GM18502 (cell line): ENCODE results near the gene EIF1.

Experiments
- ATAC-seq: cut with Tn5 transposase; IDR thresholded peaks from one replicate; pipeline ENCODE4 v1.9.1; 2021; ENCODE audit warnings: mild to moderate bottlenecking; ENCODE audit not compliant: unreplicated experiment, poor library complexity

The EIF1 gene

DNA sequence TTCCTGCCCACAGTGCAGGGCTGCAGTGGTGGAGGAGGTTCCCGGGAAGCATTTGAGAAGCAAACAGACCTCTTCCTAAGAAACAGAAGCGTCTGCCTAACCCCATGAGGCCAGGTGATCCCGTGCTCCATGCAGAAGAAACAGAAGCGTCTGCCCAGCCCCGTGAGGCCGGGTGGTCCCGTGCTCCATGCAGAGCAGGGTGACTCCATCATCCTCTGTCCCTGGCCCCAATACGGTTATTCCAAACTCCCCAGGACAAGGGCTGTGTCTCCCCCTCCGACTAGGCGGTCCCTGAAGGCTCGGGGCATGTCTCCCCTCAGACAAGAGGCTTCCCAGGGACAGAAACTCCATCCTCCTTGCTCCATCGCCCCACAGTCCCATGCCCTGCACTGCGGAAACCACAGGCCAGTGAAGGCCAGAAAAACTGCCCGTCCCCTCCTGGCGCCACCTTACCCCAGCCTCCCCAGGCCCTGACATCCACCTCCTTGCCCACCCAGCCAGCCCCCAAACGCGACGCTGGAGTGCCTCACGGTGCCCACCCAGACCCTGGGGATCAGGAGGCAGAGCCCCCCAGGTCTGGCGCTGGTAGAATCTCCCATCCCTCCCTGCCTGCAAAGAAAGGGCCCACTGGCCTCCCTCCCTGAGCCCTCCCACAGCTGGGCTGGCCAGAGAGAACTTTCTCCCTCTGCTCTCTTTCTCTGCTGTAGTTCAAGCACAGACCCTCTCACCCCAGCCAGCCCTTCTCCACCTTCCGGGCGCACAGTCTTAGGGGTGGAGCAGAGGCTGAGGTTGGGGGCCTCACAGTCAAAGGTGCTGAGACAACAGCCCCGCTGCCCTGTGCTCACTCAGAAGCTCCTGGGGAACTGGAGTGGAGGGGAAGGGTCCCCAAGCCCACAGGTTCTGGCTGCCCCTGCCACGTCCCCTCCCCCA, 33.7 kb upstream of the EIF1 start:
- ATAC-seq: no peak

DNA sequence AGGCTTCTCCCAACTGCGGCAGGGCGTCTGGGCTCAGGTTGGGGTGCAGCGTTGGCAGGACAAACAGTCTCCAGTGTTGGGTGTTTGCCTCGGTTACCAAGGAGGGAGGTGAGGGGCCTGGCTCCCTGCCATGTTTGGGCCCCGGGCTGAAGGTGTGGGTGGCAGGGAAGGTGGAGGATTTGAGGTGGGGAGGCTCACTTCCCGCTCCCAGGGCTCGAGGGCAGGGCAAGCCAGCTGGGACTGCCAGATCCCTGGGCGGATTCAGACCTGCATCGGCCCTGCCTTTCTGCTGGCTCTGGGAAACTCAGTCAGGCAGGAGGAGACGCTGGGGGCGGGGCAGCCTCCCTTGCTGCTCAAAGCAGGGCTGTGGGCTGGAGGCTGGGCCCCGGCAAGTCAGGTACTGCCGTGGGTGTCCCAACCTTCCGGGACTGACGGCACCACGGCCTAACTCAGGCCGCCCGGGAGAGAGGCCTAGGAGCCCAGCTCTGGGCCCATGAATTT, 33.0 kb upstream of the EIF1 start:
- ATAC-seq: no peak

DNA sequence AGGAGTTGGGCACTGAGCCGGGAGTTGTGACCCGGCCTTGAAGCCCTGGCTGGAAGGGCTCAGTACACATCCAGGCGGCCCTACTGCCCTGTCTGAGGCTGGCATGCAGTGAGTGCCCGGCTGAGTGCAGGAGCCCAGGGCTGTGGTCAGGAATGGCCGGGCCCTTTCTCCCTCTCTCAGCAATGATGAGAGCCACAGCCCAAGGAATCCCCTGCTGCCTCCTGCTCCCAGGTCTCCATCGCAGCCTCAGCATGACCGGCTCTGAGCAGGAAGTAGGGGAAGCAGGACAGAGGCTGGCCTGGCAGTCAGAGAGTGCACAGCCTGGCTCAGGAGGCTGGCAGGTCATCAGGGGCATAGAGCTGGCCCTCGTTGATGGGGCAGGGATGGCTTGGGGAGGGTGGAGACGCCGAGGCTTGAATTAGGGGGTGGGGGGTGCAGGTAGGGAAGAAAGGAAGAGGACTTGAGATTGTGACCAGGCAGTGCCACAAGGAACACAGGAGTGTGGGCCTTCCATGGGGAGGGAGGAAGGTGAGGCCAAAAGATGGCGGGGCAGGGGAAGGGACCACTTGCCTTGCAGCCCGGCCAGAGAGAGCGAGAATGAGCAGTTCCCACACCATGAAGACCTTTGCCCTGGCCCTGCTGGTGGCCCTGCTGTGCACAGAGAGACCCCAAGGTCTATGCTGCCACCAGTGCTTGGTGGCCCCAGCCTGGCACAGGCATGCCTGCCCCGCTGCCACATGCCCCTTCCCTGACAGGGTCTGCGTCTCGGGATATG, 32.2 kb upstream of the EIF1 start:
- no peak for ATAC-seq

DNA sequence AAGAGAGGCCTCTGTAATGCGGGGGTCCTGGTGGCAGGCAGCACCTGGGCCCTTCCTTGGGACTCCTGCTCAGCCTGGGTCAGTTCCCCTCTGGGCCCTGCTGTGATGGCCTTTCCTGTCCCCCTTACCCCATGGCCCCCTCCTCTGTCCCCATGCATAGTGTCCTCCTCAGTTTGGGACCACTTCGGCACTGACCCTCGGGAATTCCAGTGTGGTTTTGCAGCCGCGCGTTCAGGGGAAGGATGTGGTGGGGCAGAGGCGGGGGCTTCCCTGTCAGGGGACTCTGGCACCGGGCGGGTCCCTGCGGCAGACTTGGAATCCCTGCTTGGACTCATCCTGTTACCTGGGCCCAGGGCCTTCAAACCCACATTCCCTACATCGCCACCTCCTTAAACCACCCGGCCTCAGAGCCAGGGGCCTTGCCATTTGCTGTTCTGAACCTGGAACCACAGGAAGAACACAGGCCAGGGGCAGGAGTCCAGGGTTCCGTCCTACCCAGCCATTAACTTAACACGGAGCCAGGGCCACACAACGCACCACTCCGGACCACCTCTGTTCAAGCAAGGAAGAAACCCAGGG, 31.4 kb upstream of the EIF1 start:
- ATAC-seq: no peak

DNA sequence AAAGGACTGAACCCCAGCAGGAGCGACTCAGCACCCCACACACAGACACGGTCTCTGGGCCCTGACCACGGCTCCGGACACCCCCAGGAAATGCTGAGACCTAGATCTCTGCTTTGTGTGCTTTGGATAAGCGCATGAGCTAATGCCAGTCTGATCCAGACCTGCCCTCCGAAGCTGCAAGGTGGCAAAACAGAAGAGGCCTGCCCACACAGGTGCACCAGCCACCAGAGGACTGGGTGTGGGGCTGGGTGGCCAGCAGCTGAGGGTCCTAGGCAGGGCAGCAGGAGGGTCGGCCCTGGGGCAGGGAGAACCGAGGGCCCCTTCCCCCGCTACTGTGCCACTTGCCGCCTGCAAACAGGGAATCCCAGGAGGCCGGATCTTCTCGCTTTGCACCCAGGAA, 30.7 kb upstream of the EIF1 start:
- no peak for ATAC-seq

DNA sequence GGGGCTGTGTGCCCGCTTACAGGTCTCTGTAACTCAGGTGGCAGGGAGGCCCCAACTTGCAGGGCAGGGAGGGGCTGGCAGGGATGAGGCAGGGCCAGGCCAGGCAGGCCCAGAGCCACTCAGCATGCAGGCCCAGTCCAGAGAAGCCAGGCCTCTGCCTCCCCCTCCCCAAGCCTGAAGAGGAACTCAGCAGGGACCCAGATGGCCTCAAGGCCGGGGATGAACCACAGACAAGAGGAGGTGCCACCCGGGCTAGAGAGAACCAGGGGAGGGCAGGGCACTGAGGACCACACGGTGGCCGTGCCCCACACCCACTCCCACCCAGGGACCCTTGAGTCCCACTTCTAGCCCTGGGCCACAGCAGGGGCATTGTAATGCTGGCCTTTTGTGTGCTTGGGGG, 29.8 kb upstream of the EIF1 start:
- no peak for ATAC-seq

DNA sequence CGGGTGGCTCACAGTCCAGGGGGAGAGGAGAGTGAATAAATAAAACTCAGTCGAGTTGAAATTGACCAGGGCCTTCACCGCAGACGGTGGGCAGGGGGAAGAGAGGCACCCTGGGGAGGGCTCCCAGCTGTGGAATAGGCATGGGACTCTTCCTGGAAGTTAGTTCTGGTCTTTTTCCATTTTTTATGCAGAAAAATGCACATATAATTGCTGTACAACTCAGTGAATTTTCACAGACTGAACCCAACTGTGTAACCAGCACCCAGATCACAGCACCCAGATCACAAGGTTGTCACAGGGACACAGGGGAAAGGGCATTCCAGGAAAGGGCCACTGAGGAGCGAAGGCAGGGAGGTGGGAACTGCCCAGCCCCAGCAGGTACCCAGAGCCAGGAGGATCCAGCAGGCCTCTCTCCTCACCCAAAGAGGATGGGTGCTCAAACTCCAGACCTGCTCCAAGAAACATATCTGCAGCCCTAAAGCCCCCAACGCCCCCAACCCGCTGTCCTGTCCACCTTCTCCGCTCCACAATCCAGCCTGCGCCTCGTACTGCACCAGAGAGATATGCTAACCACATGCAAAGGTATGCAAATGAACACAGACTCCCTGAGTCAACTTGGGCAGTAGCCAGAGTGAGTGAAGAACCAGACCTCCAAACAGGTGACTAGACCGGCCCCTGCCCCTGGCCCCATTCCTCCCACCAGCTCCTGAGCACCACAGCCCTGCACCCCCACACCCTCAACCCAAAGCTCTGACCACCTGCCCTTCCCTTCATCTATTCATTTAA, 29.1 kb upstream of the EIF1 start:
- ATAC-seq: no peak

DNA sequence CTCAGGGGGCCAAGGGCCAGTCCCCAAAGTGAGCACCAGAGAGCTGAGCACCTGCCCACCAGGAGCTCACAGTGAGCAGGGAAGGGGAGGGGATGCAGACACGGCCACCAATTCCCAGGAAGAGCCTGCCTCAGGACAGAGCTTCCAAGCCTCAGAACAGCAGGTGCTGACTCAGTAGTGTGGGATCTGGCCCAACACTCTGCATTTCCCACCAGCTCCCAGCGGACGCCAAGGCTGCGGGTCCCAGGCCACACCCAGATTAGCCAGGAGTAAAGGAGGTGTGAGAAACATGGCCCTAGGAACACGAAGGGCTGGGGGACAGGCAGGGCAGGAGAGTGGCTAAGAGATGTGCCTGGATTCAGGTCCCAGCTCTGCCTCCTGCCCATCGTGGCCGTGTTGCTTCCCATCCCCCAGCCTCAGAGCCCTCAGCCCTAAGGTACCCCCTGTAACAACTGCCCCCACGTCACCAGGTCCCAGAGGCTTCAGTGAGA, 28.4 kb upstream of the EIF1 start:
- no peak for ATAC-seq

DNA sequence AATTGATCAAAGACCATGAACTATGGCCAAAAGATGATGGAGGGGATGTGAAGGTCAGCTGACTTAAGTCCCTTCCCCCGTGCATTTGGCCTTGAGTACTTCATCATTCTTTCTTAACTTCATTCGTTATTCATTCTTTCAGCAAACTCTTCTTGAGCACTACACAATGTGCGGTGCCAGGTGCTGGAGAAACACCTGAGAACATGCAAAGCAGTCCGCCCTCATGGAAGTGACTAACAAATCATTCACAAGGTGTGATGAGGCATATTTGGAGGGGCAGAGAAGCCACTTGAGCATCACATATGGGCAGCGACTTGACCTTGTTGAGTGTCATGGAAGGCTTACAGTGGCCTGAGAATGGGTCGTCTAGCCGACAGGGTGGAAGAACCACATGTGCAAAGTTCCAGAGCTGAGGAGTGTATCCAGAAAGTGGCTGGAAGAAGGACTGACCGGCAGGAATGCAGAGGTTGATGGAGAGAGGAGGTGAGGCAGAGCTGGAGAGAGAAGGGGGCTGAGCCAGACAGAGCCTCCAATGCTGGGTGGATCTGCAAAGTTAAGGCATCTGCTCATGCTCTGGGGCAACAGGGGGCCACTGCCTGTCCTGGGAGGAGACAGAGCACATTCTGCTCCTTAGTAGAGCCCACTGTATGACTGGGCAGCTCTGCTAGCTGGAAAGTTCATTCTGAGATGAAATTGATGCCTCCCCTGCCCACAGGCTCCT, 25.1 kb upstream of the EIF1 start:
- no peak for ATAC-seq

DNA sequence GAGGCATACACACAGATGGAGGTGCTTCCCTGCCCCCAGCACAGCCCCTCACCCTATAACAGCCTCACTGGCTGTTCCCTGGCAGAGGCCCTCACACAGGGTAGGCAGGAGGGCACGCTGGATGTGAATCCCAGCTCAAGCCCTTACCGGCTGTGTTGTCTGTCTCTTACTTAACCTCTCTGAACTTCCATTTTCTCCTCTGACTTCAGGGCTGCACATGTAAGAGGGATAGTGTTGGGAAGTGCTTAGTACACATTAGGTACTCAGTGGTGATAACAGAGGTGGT, 24.6 kb upstream of the EIF1 start:
- ATAC-seq: no peak

DNA sequence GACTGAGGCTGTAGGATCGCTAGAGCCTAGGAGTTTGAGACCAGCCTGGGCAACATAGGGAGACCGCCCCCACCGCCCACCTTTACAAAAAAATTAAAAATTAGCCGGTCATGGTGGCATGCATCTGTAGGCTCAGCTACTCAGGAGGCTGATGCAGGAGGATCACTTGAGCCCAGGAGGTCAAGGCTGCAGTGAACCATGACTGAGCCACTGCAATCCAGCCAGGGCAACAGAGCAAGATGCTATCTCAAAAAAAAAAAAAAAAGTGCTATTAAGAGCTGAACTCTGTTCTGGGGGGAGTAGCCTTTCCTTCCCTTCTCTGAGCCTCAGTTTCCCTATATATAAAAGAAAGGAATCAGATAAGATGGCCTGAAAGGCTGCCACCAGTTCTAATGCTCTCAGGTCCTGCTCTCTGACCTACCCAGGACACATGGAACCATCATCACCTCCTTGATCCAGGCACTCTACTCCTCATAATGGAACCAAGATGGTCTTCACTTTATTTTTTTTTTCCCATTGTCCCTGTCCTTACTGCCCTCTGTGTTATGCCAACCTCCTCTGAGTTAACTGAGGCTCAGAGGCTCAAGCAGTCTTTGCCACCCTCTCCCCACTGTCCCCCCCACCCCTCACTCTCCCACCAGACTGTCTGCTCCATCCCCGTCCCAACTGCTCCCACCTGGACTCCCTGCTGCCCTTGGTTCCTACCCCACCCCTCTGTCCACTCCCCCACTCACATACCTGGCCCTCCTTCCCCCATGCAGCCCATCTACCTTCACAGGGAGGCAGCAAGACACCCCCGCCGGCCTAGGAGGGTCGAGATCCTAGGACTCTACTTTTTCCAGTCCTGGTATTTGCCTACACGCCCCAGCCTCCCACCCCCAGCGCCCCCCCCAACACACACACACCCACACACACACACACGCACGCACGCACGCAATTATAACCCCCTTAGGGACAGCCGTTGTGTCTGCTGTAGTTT, 23.8 kb upstream of the EIF1 start:
- no peak for ATAC-seq

DNA sequence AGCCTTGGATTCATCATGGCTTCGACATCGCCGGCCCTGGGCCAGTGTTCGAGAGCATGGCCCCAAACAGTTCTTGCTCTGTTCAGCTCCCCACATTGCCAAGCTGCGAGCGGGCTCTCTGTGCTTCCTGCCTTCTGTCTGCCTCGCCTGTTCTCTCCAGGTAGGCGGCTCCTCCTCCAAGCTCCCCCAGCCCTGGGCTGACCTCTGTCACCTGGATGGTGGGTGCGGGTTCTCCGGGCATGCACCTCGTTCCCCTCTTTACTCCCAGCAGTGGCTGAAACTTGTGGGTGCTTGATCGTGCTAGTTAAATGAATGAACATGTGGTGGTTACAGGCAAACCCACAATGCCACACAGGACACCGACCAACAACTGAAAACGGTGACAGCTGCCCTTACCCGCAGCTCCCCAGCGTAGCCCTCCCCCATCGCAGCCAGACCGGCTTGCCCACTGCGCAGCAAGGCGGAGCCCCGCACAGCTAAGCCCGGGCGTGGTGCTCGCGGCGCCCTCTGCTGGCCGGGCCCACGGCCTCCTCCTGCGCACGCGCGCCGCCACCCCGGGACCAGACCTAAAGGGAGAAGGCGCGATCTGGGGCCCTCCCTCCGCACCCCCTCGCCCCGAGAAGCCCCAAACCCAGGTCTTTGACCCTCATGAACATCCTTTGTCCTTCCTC, 23.0 kb upstream of the EIF1 start:
- ATAC-seq: peak; percentile 68

DNA sequence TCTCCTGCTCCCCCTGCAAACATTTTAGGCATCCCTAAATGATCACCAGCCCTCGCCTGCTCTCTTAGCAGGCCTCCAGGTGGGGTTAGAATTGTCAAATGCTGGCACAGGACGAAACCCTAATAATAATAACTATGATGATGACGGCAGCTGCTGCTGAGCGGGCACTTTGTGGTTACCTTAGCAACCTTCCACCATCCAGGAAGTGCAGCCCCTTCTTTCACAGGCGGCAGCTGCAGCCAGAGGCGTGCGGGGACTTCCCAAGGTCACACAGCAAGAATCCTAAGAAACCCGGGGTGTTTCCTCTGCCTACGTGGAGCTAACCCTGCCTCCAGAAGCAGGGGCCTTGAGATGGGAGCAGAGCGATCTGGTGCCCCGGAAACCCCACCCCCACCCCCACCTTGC, 22.4 kb upstream of the EIF1 start:
- ATAC-seq: peak; percentile 35

DNA sequence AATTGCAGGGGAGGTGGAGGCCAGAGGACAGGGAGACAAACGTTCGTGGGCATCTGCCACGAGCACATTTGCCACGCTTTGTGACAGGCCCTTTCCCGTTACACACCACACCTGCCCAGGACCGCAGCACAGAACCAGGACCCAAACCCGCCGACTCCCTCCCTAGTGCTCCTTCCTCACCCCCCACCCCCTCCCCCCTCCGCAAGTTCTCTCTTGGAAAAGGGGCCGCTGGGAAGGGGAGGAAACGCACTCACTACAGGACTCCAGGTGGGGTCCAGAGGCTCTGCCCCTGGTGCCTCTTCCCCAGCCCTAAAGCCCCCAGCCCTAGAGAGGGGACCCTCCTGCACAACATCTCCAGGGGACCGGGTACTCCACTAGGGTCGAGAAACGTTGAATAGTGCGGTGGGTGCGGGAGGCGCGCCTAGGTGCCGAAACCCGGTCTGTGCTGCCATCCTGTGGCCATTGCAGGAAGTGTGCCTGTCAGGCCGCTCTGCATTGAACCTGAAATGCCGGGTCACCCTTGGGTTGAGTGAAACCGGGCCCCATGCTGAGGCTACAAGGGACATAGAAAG, 21.9 kb upstream of the EIF1 start:
- ATAC-seq: peak; percentile 52

DNA sequence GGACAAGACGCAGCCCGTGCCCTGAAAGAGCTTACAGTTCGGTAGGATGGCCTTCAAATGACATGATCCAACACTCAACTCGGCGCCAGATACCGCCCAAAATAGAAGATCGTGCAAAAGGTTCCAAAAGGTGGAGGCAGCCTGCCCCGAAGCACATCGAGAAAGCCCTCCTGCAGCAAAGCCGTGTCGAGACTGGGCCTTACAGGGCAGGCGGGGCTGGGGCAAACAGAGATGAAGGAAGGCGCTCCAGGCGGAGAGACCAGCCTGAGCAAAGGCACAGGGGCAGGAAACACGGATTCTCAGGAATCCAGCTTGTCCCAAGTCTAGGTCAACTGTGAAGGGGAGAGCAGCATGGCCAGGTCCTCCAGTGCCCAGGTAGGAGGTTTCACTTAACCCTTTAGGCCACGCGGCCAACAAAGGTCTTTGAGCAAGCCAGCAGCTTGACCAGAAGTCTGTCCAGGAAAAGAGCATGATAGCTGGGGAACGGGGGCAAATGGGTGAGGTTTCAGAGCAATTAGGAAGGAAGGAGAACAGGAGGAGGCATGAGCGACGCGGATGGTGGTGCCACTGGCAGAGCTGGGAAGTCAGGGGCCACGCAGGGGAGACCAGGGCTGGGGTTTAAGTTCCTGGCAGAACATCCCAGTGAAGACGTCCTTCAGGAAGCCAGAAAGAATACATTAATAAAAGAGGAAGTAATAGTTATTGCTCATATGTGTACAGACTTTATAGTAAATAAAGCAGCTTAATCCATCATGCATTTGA, 21.2 kb upstream of the EIF1 start:
- no peak for ATAC-seq

DNA sequence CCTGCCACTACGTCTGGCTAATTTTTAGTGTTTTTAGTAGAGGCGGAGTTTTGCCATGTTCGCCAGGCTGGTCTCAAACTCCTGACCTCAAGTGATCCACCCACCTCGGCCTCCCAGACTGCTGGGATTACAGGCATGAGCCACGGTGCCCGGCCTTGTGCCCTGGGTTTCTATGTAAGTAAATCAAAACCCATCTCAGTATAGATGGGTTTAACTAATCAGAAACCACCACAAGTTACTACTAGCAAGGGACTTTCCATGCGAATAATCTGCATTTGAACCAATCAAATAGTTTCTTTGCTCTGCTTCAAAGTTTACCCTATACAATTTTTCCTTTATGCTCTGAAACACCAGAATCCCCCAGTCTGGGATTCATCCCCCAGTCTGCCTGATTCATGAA, 16.5 kb upstream of the EIF1 start:
- no peak for ATAC-seq
